Keratinocyte (primary cell): ENCODE results near the gene SEBOX. TPM values are rescaled to one million over a fixed set of nuclear protein-coding genes. Genes with fewer than 3 reads are reported as not detected.

Experiments
- DNase-seq: peaks from one replicate; pipeline ENCODE4 v3.0.0-alpha.2; 2011; ENCODE audit warnings: low read depth, missing footprints, low spot score
- FAIRE-seq: peaks from 2 replicates; lab custom pipeline; 2011; peaks lifted over from hg19 to GRCh38; lab: Jason Lieb, UNC
- H2AFZ ChIP-seq: 2 replicates; pipeline ENCODE4 v1.6.0; 2012; ENCODE audit warnings: low read length, control low read depth, inconsistent platforms; ENCODE audit not compliant: control insufficient read depth
- H3K27ac ChIP-seq: 2 replicates; pipeline ENCODE4 v1.5.1; 2011; ENCODE audit warnings: low read length; ENCODE audit not compliant: control insufficient read depth, insufficient read depth
- H3K27me3 ChIP-seq: 3 replicates; pipeline ENCODE4 v1.6.0; 2011; ENCODE audit warnings: low read length; ENCODE audit not compliant: control insufficient read depth, insufficient read depth; ENCODE audit errors: extremely low read depth
- H3K36me3 ChIP-seq, 2 experiments: 2 replicates in 1 of 2; 3 replicates in 1 of 2; pipeline ENCODE4 v1.5.1; 2011; ENCODE audit warnings: low read length in 2 of 2, mild to moderate bottlenecking in 1 of 2; ENCODE audit not compliant: control insufficient read depth in 2 of 2, insufficient read depth in 2 of 2; ENCODE audit errors: extremely low read depth in 1 of 2
- H3K4me1 ChIP-seq: 3 replicates; pipeline ENCODE4 v1.5.1; 2011; ENCODE audit warnings: low read length; ENCODE audit not compliant: control insufficient read depth, insufficient read depth; ENCODE audit errors: extremely low read depth
- H3K4me2 ChIP-seq: 3 replicates; pipeline ENCODE4 v1.6.0; 2011; ENCODE audit warnings: low read depth, low read length; ENCODE audit not compliant: control insufficient read depth, insufficient read depth; ENCODE audit errors: extremely low read depth
- H3K4me3 ChIP-seq, 3 experiments: fragments of 200-600 bp in 1 of 3; sonication (generic) in 1 of 3; 2 replicates in 2 of 3; 3 replicates in 1 of 3; pipeline ENCODE4 v1.5.1; 2011 to 2016; ENCODE audit warnings: low read length in 3 of 3, mild to moderate bottlenecking in 3 of 3, control low read depth in 2 of 3, inconsistent platforms in 1 of 3, low read depth in 1 of 3, mixed read lengths in 1 of 3, mixed run types in 1 of 3, moderate library complexity in 1 of 3; ENCODE audit not compliant: control insufficient read depth in 2 of 3, insufficient read depth in 2 of 3; ENCODE audit errors: extremely low read depth in 1 of 3
- H3K79me2 ChIP-seq: 2 replicates; pipeline ENCODE4 v1.6.0; 2012; ENCODE audit warnings: low read length; ENCODE audit not compliant: control insufficient read depth, insufficient read depth
- H3K9ac ChIP-seq: 3 replicates; pipeline ENCODE4 v1.6.0; 2011; ENCODE audit warnings: low read length; ENCODE audit not compliant: control insufficient read depth, insufficient read depth; ENCODE audit errors: extremely low read depth
- H3K9me1 ChIP-seq: 3 replicates; pipeline ENCODE4 v1.6.0; 2011; ENCODE audit warnings: low read length; ENCODE audit not compliant: control insufficient read depth, insufficient read depth; ENCODE audit errors: extremely low read depth
- H3K9me3 ChIP-seq: 2 replicates; pipeline ENCODE4 v1.5.1; 2012; ENCODE audit warnings: low read depth, low read length; ENCODE audit not compliant: control insufficient read depth
- H4K20me1 ChIP-seq: 3 replicates; pipeline ENCODE4 v1.6.0; 2011; ENCODE audit warnings: low read length; ENCODE audit not compliant: control insufficient read depth, insufficient read depth; ENCODE audit errors: extremely low read depth
- EZH2 ChIP-seq: IDR thresholded peaks from one replicate; pipeline ENCODE4 v1.6.1; 2012; ENCODE audit warnings: inconsistent platforms, mild to moderate bottlenecking, low read length, moderate library complexity
- dilution Hi-C: fragments of 300-500 bp; cut with MboI; formaldehyde crosslinking; loops from one replicate; pipeline ENCODE4 v1.7.0; 2020; ENCODE audit warnings: low sequenced_read_pairs; ENCODE audit not compliant: extremely low pct_ligation_motif_present
- polyA plus RNA-seq, 5 experiments: library from polyadenylated mRNA; depleted of rRNA in 3 of 5; stranded (reverse) in 3 of 5; stranded (forward) in 1 of 5; unstranded in 1 of 5; fragments of >200 nt; gene quantifications; 1 replicate in 1 of 5; 2 replicates in 3 of 5; 3 replicates in 1 of 5; pipeline versions ENCODE4 v1.2.1 to v1.2.3, GENCODE V29; 2011 to 2012; ENCODE audit warnings: missing spikeins in 2 of 5, low read depth in 1 of 5, low replicate concordance in 1 of 5
- TF ChIP-seq, protein P1 (sequence below), 3 experiments: IDR thresholded peaks in 1 of 3; conservative IDR thresholded peaks in 1 of 3; optimal IDR thresholded peaks in 1 of 3; 2 replicates in 2 of 3; 3 replicates in 1 of 3; pipeline versions ENCODE3 to v1.5.1; 2011; ENCODE audit warnings: low read length in 3 of 3, mild to moderate bottlenecking in 3 of 3, moderate library complexity in 2 of 3, control low read depth in 1 of 3, inconsistent platforms in 1 of 3; ENCODE audit not compliant: insufficient read depth in 2 of 3; ENCODE audit errors: extremely low read depth in 1 of 3

Gene SEBOX
- polyA plus RNA-seq, 1 donor (not counting 4 experiments of a cell fraction or from before 2014, with no cell fraction given): not detected

DNA sequence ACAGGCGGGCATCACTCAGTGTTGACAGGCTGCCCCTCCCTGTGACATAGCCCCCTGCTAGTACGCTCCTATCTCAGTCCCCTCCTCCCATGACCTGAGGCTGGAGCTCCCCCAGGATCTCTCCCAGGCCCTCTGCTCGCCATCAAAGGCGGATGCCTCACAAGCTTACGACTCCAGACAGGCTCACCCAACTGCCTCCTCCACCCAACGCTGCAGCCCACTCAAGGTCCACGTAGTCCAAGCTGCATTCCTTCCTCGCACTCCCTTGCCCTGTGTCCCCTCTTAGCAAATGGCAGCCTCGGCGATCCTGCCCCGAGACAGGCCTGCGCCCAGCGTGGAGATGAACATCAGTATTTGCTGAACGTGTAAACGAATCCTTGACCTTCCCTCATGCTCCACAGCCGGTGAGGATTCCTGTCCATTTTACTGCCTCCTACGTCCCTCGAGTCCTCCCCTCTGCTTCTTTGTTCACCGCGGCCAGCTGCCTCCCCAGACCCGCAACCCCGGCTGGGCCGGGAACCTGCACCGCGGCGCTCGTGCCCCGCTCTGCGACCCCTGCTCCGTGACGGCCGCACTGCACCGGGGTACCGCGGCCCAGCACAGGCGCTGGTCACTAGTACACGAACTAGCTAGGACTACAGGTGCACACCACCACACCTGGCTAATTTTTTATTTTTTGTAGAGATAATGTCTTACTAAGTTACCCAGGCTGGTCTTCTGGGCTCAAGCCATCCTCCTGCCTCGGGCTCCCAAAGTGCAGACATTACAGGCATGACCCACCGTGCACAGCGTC lies 46.8 kb downstream of the SEBOX start:
- peak overlapping the region; percentile 68 for H3K27ac ChIP-seq
- peak overlapping the region; percentile 91 for H2AFZ ChIP-seq
- H3K4me2 ChIP-seq: peak overlapping the region; percentile 97
- no peaks in the 10 kb centered on the region for H3K27me3 ChIP-seq
- FAIRE-seq (no peak), DNase-seq (no peak)
- H3K4me1 ChIP-seq: peaks cover 22% of the 10 kb centered on the region
- peaks cover 38% of the 10 kb centered on the region for H3K79me2 ChIP-seq
- H3K9me1 ChIP-seq: no peaks in the 10 kb centered on the region
- H4K20me1 ChIP-seq: no peaks in the 10 kb centered on the region
- no peaks in the 10 kb centered on the region for H3K36me3 ChIP-seq
- peak overlapping the region; percentile 61 to 95 (median 92) for H3K4me3 ChIP-seq
- H3K9ac ChIP-seq: peak overlapping the region; percentile 82
- TF ChIP-seq, protein P1, sequence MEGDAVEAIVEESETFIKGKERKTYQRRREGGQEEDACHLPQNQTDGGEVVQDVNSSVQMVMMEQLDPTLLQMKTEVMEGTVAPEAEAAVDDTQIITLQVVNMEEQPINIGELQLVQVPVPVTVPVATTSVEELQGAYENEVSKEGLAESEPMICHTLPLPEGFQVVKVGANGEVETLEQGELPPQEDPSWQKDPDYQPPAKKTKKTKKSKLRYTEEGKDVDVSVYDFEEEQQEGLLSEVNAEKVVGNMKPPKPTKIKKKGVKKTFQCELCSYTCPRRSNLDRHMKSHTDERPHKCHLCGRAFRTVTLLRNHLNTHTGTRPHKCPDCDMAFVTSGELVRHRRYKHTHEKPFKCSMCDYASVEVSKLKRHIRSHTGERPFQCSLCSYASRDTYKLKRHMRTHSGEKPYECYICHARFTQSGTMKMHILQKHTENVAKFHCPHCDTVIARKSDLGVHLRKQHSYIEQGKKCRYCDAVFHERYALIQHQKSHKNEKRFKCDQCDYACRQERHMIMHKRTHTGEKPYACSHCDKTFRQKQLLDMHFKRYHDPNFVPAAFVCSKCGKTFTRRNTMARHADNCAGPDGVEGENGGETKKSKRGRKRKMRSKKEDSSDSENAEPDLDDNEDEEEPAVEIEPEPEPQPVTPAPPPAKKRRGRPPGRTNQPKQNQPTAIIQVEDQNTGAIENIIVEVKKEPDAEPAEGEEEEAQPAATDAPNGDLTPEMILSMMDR (optimal IDR thresholded peaks at IDR 0.05 in 1 of 3, IDR thresholded peaks at IDR 0.05 in 1 of 3, conservative IDR thresholded peaks at IDR 0.05 in 1 of 3; ENCODE audit: extremely low read depth in 1 of 3, insufficient read depth in 2 of 3, low read length in 3 of 3): no peak
- TF ChIP-seq EZH2: no peak
- dilution Hi-C loops: no loop called here
- no peaks in the 10 kb centered on the region for H3K9me3 ChIP-seq

DNA sequence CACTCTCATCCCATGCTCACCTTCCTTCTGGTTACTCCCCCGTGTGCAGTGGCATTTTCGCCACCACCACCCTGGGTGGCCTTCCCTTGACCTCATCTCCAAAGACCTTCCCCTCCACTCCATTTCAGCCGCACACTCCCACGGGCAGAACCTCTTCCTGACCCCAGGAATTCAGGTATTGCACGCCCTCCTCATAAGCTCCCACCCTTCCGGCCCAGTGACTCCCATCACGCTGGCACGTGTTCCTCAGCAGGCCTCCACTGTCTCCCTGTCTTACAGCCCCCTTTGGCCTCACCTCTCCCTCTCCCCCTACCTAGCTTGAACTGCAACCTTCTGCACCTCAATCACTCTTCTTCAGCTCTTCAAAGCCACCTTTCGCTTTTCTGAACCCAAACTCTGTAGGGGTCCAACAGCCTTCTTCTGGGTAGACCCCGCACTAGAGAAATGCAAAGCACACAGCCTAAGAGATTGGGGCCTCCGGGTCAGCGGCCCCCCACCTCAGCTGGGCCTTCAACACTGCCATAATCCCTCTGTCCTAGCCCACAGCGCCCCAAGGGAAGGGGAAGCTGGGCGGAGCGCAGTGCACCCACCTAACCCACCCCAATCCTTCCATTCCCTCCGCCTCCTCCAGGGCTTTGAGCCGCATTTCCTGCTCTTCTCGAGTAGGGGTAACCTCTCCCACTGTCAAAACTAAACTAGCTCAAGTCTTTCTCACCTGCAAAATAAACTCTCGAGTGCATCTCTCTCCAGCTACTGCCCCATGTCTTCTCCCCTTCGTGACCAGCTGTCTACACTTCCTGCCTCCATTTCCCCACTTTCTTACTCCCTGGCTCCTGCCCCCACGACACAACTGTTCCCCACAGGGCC lies 47.7 kb downstream of the SEBOX start:
- no peaks in the 10 kb centered on the region for H3K9me1 ChIP-seq
- no peak for DNase-seq
- peaks cover 31% of the 10 kb centered on the region for H3K79me2 ChIP-seq
- H3K27me3 ChIP-seq: no peaks in the 10 kb centered on the region
- no peak overlapping the region for H3K9ac ChIP-seq
- no peak overlapping the region for H3K27ac ChIP-seq
- peak overlapping the region; percentile 97 for H3K4me2 ChIP-seq
- H3K4me3 ChIP-seq: no peak overlapping the region
- H4K20me1 ChIP-seq: no peaks in the 10 kb centered on the region
- no peak overlapping the region for H2AFZ ChIP-seq
- FAIRE-seq: no peak
- dilution Hi-C loops: no loop called here
- peaks cover 22% of the 10 kb centered on the region for H3K4me1 ChIP-seq
- H3K9me3 ChIP-seq: no peaks in the 10 kb centered on the region
- H3K36me3 ChIP-seq: no peaks in the 10 kb centered on the region
- TF ChIP-seq, protein P1 (optimal IDR thresholded peaks at IDR 0.05 in 1 of 3, IDR thresholded peaks at IDR 0.05 in 1 of 3, conservative IDR thresholded peaks at IDR 0.05 in 1 of 3; ENCODE audit: extremely low read depth in 1 of 3, insufficient read depth in 2 of 3, low read length in 3 of 3): no peak
- no peak for TF ChIP-seq EZH2
